ENCODE results near the gene FBXO44. TPM values are rescaled to one million over a fixed set of nuclear protein-coding genes. Genes with fewer than 3 reads are reported as not detected.

FBXO44 gene
- total and polyA plus RNA-seq, 2 donors from 2014 or later, result 22.5 to 66.6 TPM

DNA sequence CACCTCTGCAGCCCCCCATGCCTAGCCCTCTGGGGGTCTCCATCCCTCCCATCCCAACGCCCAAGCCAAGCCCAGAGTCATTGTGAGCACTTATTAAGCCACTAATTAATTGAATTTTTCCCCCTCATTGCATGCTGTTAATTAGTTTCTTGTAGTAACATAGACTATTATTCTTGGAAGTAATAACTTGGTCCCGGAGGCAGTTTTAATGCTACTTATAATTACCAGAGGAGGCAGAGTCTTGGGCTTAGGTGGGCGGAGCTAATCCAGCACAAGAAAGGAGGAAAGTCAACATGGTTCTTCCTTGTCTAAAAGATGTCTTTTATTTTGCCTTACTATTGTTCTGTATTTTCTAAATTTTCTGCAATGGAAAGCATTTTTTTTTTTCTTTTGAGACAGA lies 28.1 kb upstream of the FBXO44 start:
- no peaks in the 10 kb centered on the region for H3K36me3 ChIP-seq (ENCODE audit: control insufficient read depth in 2 of 3, insufficient read depth in 3 of 3, low read length in 3 of 3)
- H3K4me3 ChIP-seq (ENCODE audit: low read length in 3 of 3), result no peak overlapping the region
- H3K9me3 ChIP-seq (ENCODE audit: control insufficient read depth in 2 of 3, insufficient read depth in 1 of 3, low read length in 3 of 3), result peaks cover 0 to 5% (median 0%) of the 10 kb centered on the region in 3 donors
- TF ChIP-seq, protein P1, sequence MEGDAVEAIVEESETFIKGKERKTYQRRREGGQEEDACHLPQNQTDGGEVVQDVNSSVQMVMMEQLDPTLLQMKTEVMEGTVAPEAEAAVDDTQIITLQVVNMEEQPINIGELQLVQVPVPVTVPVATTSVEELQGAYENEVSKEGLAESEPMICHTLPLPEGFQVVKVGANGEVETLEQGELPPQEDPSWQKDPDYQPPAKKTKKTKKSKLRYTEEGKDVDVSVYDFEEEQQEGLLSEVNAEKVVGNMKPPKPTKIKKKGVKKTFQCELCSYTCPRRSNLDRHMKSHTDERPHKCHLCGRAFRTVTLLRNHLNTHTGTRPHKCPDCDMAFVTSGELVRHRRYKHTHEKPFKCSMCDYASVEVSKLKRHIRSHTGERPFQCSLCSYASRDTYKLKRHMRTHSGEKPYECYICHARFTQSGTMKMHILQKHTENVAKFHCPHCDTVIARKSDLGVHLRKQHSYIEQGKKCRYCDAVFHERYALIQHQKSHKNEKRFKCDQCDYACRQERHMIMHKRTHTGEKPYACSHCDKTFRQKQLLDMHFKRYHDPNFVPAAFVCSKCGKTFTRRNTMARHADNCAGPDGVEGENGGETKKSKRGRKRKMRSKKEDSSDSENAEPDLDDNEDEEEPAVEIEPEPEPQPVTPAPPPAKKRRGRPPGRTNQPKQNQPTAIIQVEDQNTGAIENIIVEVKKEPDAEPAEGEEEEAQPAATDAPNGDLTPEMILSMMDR (IDR thresholded peaks at IDR 0.05; ENCODE audit: borderline replicate concordance, extremely low read depth, insufficient read depth), result no peak
- DNase-seq (peak in 1 of 5 donors; percentile 5), FAIRE-seq (no peak)
- intact Hi-C loops (cut with DNase I), result no loop called here
- H3K27me3 ChIP-seq (ENCODE audit: control insufficient read depth, insufficient read depth, low read length), result no peaks in the 10 kb centered on the region
- no peak overlapping the region for H3K9ac ChIP-seq (ENCODE audit: low read length in 3 of 3)
- H3K4me1 ChIP-seq (ENCODE audit: control insufficient read depth in 2 of 3, insufficient read depth in 2 of 3, low read depth in 1 of 3, low read length in 3 of 3), result no peaks in the 10 kb centered on the region
- no peak overlapping the region for H3K27ac ChIP-seq (ENCODE audit: low read depth in 2 of 2, low read length in 2 of 2)

DNA sequence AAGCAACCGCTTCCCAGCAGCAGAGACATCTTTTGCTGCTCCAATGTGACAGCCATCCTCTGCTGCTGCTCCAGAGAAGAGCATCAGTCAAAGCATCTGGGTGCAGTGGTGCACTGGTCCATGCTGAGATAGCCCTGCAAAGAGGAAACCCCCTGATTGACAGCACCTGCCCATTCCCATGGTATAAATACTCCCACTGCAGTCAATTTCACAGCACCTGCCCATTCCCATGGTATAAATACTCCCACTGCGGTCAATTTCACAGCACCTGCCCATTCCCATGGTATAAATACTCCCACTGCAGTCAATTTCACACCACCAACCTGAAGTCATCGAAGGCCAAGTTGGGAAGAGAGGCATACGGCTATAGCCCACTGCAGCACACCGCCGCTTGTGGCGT lies 25.9 kb upstream of the FBXO44 start:
- Histone ChIP-seq H3K4me3 (ENCODE audit: low read length in 3 of 3) (no peak overlapping the region), H3K9ac (ENCODE audit: low read length in 3 of 3) (no peak overlapping the region), H3K27ac (ENCODE audit: low read depth in 2 of 2, low read length in 2 of 2) (no peak overlapping the region), H3K27me3 (ENCODE audit: control insufficient read depth, insufficient read depth, low read length) (no peaks in the 10 kb centered on the region), H3K36me3 (ENCODE audit: control insufficient read depth in 2 of 3, insufficient read depth in 3 of 3, low read length in 3 of 3) (no peaks in the 10 kb centered on the region), H3K4me1 (ENCODE audit: control insufficient read depth in 2 of 3, insufficient read depth in 2 of 3, low read depth in 1 of 3, low read length in 3 of 3) (no peaks in the 10 kb centered on the region), H3K9me3 (ENCODE audit: control insufficient read depth in 2 of 3, insufficient read depth in 1 of 3, low read length in 3 of 3) (peaks cover 0 to 5% (median 0%) of the 10 kb centered on the region in 3 donors)
- DNase-seq, result no peak
- no peak for FAIRE-seq
- intact Hi-C loops (cut with DNase I), result no loop called here
- TF ChIP-seq, protein P1 (IDR thresholded peaks at IDR 0.05; ENCODE audit: borderline replicate concordance, extremely low read depth, insufficient read depth), result no peak

DNA sequence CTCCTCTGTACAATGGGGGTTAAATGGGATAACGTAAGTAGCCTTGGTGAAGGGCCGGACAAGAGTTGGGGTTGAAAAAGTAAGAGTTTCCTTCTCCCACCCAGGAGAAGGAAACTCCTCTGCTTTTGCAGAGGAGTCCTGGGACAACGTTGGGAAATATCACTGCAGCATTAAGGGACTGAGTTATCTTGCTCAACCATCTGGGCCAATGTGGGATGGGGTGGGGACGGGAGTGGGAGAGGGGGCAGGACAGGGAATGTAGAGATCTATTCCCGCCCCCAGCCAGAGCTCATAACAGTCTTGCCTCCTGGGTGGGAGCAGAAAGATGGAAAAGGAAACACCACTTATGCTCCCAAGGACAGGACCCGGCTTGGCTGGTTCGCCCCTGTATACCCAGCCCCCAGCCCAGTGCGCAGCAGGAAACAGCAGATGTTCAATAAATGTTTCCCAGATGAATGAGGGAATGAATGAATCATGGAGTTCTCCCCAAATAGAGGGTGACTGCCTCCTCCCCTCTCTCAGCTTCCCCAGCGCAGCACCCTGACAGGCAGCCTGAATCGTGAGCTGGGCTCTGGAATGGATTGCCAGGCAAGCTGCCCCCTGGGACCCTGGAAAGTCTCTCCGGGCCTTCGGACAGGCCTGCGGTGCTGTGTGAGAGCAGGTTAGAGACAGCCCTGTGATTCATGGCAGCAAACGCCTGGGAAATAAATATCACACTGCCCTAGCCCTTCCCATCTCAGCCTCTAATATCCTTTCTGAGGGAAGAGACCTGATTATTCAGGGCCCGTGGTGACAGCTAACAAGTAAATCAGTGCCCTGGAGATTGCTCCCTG lies 25.3 kb upstream of the FBXO44 start:
- intact Hi-C loops (cut with DNase I), result no loop called here
- no peak overlapping the region for H3K27ac ChIP-seq (ENCODE audit: low read depth in 2 of 2, low read length in 2 of 2)
- H3K4me3 ChIP-seq (ENCODE audit: low read length in 3 of 3), result no peak overlapping the region
- H3K9me3 ChIP-seq (ENCODE audit: control insufficient read depth in 2 of 3, insufficient read depth in 1 of 3, low read length in 3 of 3), result peaks cover 0 to 5% (median 0%) of the 10 kb centered on the region in 3 donors
- no peaks in the 10 kb centered on the region for H3K27me3 ChIP-seq (ENCODE audit: control insufficient read depth, insufficient read depth, low read length)
- DNase-seq (no peak), FAIRE-seq (no peak)
- H3K4me1 ChIP-seq (ENCODE audit: control insufficient read depth in 2 of 3, insufficient read depth in 2 of 3, low read depth in 1 of 3, low read length in 3 of 3), result no peaks in the 10 kb centered on the region
- TF ChIP-seq, protein P1 (IDR thresholded peaks at IDR 0.05; ENCODE audit: borderline replicate concordance, extremely low read depth, insufficient read depth), result no peak
- no peaks in the 10 kb centered on the region for H3K36me3 ChIP-seq (ENCODE audit: control insufficient read depth in 2 of 3, insufficient read depth in 3 of 3, low read length in 3 of 3)
- no peak overlapping the region for H3K9ac ChIP-seq (ENCODE audit: low read length in 3 of 3)
